OCI-M2 (cell line): ENCODE results near the gene MALRD1.

ENCODE experiments used
- DNase-seq: peaks from one replicate; lab custom pipeline; 2025; ENCODE audit not compliant: unreplicated experiment; lab: John Stamatoyannopoulos, UW

MALRD1 gene

GRCh38 chr10:19212590-19212989 lies 164.0 kb downstream of the MALRD1 start:
- no peak for DNase-seq

- no peak for DNase-seq
Observed at GRCh38 chr10:19221216-19221615, 172.6 kb downstream of the MALRD1 start.

GRCh38 chr10:19226025-19226424 lies 177.4 kb downstream of the MALRD1 start:
- no peak for DNase-seq

GRCh38 chr10:19231034-19231433 lies 182.4 kb downstream of the MALRD1 start:
- DNase-seq: no peak

- DNase-seq: no peak
Observed at GRCh38 chr10:19245889-19246752, 197.5 kb downstream of the MALRD1 start.

- no peak for DNase-seq
Observed at GRCh38 chr10:19247843-19248242, 199.2 kb downstream of the MALRD1 start.

GRCh38 chr10:19250546-19250945 lies 201.9 kb downstream of the MALRD1 start:
- DNase-seq: no peak

- no peak for DNase-seq
Observed at GRCh38 chr10:19252531-19252930, 203.9 kb downstream of the MALRD1 start.

- no peak for DNase-seq
Observed at GRCh38 chr10:19256331-19256730, 207.7 kb downstream of the MALRD1 start.

GRCh38 chr10:19263262-19263661 lies 214.7 kb downstream of the MALRD1 start:
- no peak for DNase-seq

GRCh38 chr10:19283285-19283684 lies 234.7 kb downstream of the MALRD1 start:
- no peak for DNase-seq

GRCh38 chr10:19283786-19284185 lies 235.2 kb downstream of the MALRD1 start:
- DNase-seq: no peak

GRCh38 chr10:19290770-19291169 lies 242.2 kb downstream of the MALRD1 start:
- DNase-seq: no peak

GRCh38 chr10:19294233-19294632 lies 245.6 kb downstream of the MALRD1 start:
- no peak for DNase-seq

- DNase-seq: no peak
Observed at GRCh38 chr10:19299645-19300044, 251.0 kb downstream of the MALRD1 start.

GRCh38 chr10:19302117-19302516 lies 253.5 kb downstream of the MALRD1 start:
- DNase-seq: no peak

GRCh38 chr10:19310066-19310465 lies 261.5 kb downstream of the MALRD1 start:
- DNase-seq: no peak

GRCh38 chr10:19316204-19316870 lies 267.7 kb downstream of the MALRD1 start:
- no peak for DNase-seq

GRCh38 chr10:19317952-19318351 lies 269.4 kb downstream of the MALRD1 start:
- DNase-seq: no peak

GRCh38 chr10:19325581-19325980 lies 277.0 kb downstream of the MALRD1 start:
- no peak for DNase-seq

GRCh38 chr10:19328582-19328981 lies 280.0 kb downstream of the MALRD1 start:
- DNase-seq: no peak

GRCh38 chr10:19329475-19329874 lies 280.9 kb downstream of the MALRD1 start:
- no peak for DNase-seq
